HG03175 (cell line): ENCODE data around the gene C2CD4D.
"Not testable (repeated sequence)": the region's sequence is repeated elsewhere in the genome, so short reads cannot be mapped to it uniquely, and the experiment has no call there.

Experiments used
- ATAC-seq: cut with Tn5 transposase; IDR thresholded peaks from one replicate; pipeline ENCODE4 v1.9.1; 2021; ENCODE audit warnings: mild to moderate bottlenecking, moderate library complexity; ENCODE audit not compliant: unreplicated experiment

C2CD4D gene

GRCh38 chr1:151839457-151840403 is at the start of gene C2CD4D:
Gene C2CD4D (minus strand): TSS chr1:151839820. CDS start chr1:151838989, 831 bp downstream.
- no peak for ATAC-seq

GRCh38 chr1:151888972-151889570 is 49.5 kb upstream of the C2CD4D start:
- no peak for ATAC-seq

- no peak for ATAC-seq
Measured at GRCh38 chr1:151887028-151887427, 47.4 kb upstream of the C2CD4D start.

GRCh38 chr1:151885479-151885878 is 45.9 kb upstream of the C2CD4D start:
- ATAC-seq, result no peak

- ATAC-seq, result not testable (repeated sequence)
Measured at GRCh38 chr1:151884879-151885278, 45.3 kb upstream of the C2CD4D start.

- not testable (repeated sequence) for ATAC-seq
Measured at GRCh38 chr1:151884445-151884844, 44.8 kb upstream of the C2CD4D start.

GRCh38 chr1:151883898-151884297 is 44.3 kb upstream of the C2CD4D start:
- not testable (repeated sequence) for ATAC-seq

GRCh38 chr1:151882918-151883317 is 43.3 kb upstream of the C2CD4D start:
- ATAC-seq, result not testable (repeated sequence)

- no peak for ATAC-seq
Measured at GRCh38 chr1:151882466-151882865, 42.8 kb upstream of the C2CD4D start.

- ATAC-seq, result no peak
Measured at GRCh38 chr1:151881479-151881878, 41.9 kb upstream of the C2CD4D start.

GRCh38 chr1:151875419-151876097 is 35.9 kb upstream of the C2CD4D start:
- no peak for ATAC-seq

- not testable (repeated sequence) for ATAC-seq
Measured at GRCh38 chr1:151872776-151873175, 33.2 kb upstream of the C2CD4D start.

- ATAC-seq, result no peak
Measured at GRCh38 chr1:151871284-151872030, 31.8 kb upstream of the C2CD4D start.

- no peak for ATAC-seq
Measured at GRCh38 chr1:151868486-151868885, 28.9 kb upstream of the C2CD4D start.

- ATAC-seq, result no peak
Measured at GRCh38 chr1:151867765-151868411, 28.3 kb upstream of the C2CD4D start.

- ATAC-seq, result no peak
Measured at GRCh38 chr1:151867321-151867720, 27.7 kb upstream of the C2CD4D start.

GRCh38 chr1:151864411-151864810 is 24.8 kb upstream of the C2CD4D start:
- ATAC-seq, result no peak

- ATAC-seq, result no peak
Measured at GRCh38 chr1:151862604-151863003, 23.0 kb upstream of the C2CD4D start.

GRCh38 chr1:151860504-151861187 is 21.0 kb upstream of the C2CD4D start:
- no peak for ATAC-seq

- no peak for ATAC-seq
Measured at GRCh38 chr1:151859891-151860293, 20.3 kb upstream of the C2CD4D start.
